ENCODE data around the gene GRIK4.

The GRIK4 gene

DNA sequence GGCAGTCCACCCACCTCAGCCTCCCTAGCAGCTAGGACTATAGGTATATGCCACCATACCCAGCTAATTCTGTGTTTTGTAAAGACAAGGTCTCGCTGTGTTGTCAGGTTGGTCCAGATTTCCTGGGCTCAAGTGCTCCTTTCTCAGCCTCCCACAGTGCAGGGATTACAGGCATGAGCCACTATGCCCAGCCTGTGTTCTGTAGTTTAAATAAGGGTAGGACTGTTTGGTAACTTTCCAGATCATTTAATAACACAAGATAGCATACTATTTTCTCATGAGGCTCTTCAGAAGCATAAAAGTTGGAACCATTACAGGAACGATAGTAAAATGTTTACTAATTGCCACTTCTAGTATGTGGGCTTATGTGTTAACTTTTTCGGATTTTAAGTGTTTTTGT lies 38.0 kb upstream of the GRIK4 start:
- no peak overlapping the region for H3K4me3 ChIP-seq (ENCODE audit: low read length)
- TF ChIP-seq CTCF (conservative IDR thresholded peaks at IDR 0.05; ENCODE audit: low read length), result no peak
- no peak for DNase-seq (ENCODE audit: low read depth)

DNA sequence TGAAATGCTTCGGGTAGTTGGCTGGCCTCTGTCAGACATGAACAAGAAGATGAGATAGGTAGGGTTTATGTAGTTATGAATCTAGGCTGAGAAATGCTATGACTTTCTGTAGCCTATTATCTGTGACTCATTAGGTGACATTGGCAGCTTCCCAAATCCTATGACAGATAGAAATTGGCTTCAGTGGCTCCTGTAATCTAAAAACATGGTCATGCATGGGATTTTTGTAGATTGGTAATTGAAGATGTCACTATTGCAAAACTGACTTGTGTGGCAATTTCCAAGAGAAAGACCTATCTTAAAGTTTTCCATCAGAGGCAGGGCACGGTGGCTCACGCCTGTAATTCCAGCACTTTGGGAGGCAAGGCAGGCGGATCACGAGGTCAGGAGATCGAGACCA lies 29.4 kb upstream of the GRIK4 start:
- no peak overlapping the region for H3K4me3 ChIP-seq (ENCODE audit: low read length)
- peak; percentile 23 for DNase-seq (ENCODE audit: low read depth)
- TF ChIP-seq CTCF (conservative IDR thresholded peaks at IDR 0.05; ENCODE audit: low read length), result no peak

DNA sequence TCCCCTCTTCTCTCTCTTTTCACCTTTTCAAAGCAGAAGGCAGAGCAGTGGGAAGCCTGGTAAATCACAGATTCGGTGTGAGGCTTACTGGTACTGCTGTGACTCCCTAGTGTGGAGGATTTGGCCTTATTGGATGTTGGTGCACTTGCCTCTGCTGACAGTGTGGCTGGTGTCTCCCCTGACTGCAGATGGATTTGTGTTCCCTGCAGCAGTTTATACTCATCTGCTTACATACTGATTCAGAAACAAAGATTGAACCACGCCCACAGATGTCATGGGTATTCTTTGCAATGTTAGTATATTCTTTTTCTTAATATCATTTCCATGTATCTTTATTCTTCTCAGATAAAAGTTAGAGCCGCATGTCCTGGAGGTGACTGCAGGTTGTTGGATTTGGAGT lies 26.8 kb upstream of the GRIK4 start:
- DNase-seq (ENCODE audit: low read depth), result no peak
- TF ChIP-seq CTCF (conservative IDR thresholded peaks at IDR 0.05; ENCODE audit: low read length), result no peak
- H3K4me3 ChIP-seq (ENCODE audit: low read length), result no peak overlapping the region

DNA sequence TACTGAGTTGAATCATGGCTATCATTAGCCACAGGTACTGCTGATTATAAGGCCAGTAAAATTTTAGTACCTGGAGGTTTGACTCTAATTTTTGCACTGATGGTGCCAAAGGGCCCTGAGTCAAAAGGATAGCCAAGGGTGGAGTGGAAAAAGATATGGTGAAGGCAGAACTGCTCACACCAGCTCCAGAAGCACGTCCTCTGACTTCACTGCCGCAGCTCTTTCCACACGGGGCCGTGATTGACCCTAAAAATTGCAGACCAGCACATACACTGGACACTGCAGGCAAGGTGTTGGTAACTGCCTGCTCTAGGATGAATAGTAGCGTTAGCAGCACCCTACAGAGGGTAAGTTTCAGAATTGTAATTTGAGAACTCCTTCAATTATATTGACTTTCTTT lies 25.4 kb upstream of the GRIK4 start:
- DNase-seq (ENCODE audit: low read depth), result no peak
- TF ChIP-seq CTCF (conservative IDR thresholded peaks at IDR 0.05; ENCODE audit: low read length), result no peak
- no peak overlapping the region for H3K4me3 ChIP-seq (ENCODE audit: low read length)

GRCh38 chr11:120489799-120490198 lies 21.7 kb upstream of the GRIK4 start:
- no peak for DNase-seq (ENCODE audit: low read depth)
- TF ChIP-seq CTCF (conservative IDR thresholded peaks at IDR 0.05; ENCODE audit: low read length), result no peak
- no peak overlapping the region for H3K4me3 ChIP-seq (ENCODE audit: low read length)

DNA sequence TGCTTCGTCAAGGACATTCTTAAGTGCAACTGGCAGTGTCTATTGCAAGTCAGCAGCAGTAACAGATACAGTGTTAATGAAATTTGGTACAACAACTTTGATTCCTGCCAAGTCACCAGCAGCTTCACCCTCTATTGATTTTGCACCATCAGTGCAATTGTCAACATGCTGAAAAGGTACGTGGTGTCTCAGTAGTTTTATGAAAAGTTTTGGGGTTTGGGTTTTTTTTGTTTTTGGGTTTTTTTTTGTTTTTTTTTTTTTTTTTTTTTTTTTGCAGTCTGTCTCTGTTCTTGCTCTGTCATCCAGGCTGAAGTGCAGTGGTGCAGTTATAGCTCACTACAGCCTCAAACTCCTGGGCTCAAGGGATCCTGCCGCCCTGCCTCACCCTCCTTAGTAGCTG lies 19.1 kb upstream of the GRIK4 start:
- H3K4me3 ChIP-seq (ENCODE audit: low read length), result no peak overlapping the region
- no peak for DNase-seq (ENCODE audit: low read depth)
- TF ChIP-seq CTCF (conservative IDR thresholded peaks at IDR 0.05; ENCODE audit: low read length), result no peak

DNA sequence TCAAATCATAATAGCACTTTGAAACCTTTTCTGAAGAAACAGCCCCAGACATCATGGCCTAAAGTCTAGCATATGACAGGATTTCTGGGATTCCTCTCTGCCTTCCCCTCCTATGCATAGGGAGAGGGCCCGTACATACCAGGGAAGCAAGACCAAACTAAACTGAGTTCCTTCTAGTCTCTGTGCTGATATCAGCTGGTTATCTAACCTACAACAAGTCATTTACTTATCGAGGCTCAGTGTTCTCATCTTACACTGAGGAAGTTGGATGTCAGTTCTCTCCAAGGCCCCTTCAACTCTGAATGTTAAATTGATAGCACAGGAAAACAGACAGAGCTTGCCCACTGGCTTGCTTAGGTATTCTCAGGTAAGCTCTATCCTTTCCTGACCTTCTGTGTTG lies 17.0 kb upstream of the GRIK4 start:
- TF ChIP-seq CTCF (conservative IDR thresholded peaks at IDR 0.05; ENCODE audit: low read length), result no peak
- DNase-seq (ENCODE audit: low read depth), result no peak
- H3K4me3 ChIP-seq (ENCODE audit: low read length), result no peak overlapping the region
